Ovary (tissue), 9 donors: ENCODE data around the gene NOD2. TPM values are rescaled to one million over a fixed set of nuclear protein-coding genes. Genes with fewer than 3 reads are reported as not detected.

Experiments used
- DNase-seq, 5 donors: peaks; one replicate each; pipeline ENCODE4 v3.0.0-alpha.2; 2019 to 2020
- H3K27ac ChIP-seq, 2 donors: fragments of 200-600 bp; one replicate each; pipeline versions ENCODE4 v1.5.1 to v1.8.0; 2019 to 2022
- H3K27me3 ChIP-seq: fragments of 200-600 bp; one replicate; pipeline ENCODE4 v1.8.0; 2022
- H3K36me3 ChIP-seq: fragments of 200-600 bp; sonication (generic); one replicate; pipeline ENCODE4 v1.5.1; 2019
- H3K4me1 ChIP-seq: one replicate; pipeline ENCODE4 v1.8.1; 2013; ENCODE audit warnings: mild to moderate bottlenecking, moderate library complexity; ENCODE audit not compliant: insufficient read depth
- H3K4me3 ChIP-seq: fragments of 200-600 bp; sonication (generic); one replicate; pipeline ENCODE4 v1.5.1; 2017
- H3K9me3 ChIP-seq, 2 donors: fragments of 200-600 bp in 1 of 2; sonication (generic) in 1 of 2; one replicate each; pipeline versions ENCODE4 v1.5.1 to v1.8.1; 2013 to 2019; ENCODE audit warnings: mild to moderate bottlenecking in 1 of 2, moderate library complexity in 1 of 2
- CTCF ChIP-seq, 3 donors: fragments of 450-650 bp in 2 of 3; fragments of 200-600 bp in 1 of 3; IDR thresholded peaks; one replicate each; pipeline versions ENCODE4 v1.5.1 to v1.8.0; 2016 to 2022; ENCODE audit warnings: antibody characterized with exemption in 3 of 3, mild to moderate bottlenecking in 1 of 3
- EP300 ChIP-seq: sonication (generic); formaldehyde crosslinking; IDR thresholded peaks from one replicate; pipeline ENCODE4 v1.6.1; 2017; ENCODE audit warnings: antibody characterized with exemption
- POLR2A ChIP-seq: fragments of 450-650 bp; IDR thresholded peaks from one replicate; pipeline ENCODE4 v1.6.1; 2017; ENCODE audit warnings: antibody characterized with exemption, mild to moderate bottlenecking, moderate library complexity
- WGBS, 3 donors: extraction: QIAGEN DNeasy Blood & Tissue Kit in 1 of 3; methylation state at CpG; one replicate each; pipeline versions ENCODE4 v1.1.5 to v1.1.7; 2013 to 2017; 5-methylcytosine and 5-hydroxymethylcytosine counted together
- intact Hi-C, 4 donors: fragments of 100-400 bp; cut with DNase I; formaldehyde crosslinking; loops; one replicate each; pipeline versions ENCODE4 v1.11.0 to v1.15.1; 2022 to 2023
- polyA plus RNA-seq, 2 donors: library from polyadenylated mRNA; stranded (reverse); fragments of 200-250 nt in 1 of 2; fragments of 350-450 nt in 1 of 2; fragmentation: Illumina TruSeq in 1 of 2; extraction: RNeasy Lipid Tissue Mini Kit (QIAGEN cat#74804) in 1 of 2; gene quantifications; one replicate each; pipeline ENCODE4 v1.2.3, GENCODE V29; 2013 to 2014
- total RNA-seq, 7 donors: library from RNA; depleted of rRNA in 2 of 7; stranded (reverse); fragments of >200 nt in 2 of 7; fragmentation: NEBNext Ultra II Directional in 3 of 7; extraction: Animal tissue kit (Norgen Biotek cat#: 25700) in 3 of 7; gene quantifications; one replicate each; pipeline versions ENCODE4 v1.1.0 to v1.2.4, GENCODE V29; 2016 to 2023
- donor health status: DM: no; HTN: no; CAD: no; lungs with moderate emphysema.
- donor health status: DM: no; HTN: no; CAD: no.
- donor health status: Bipolar disorder and iron deficiency.
- donor health status: DM: yes; HTN: yes; CAD: no.
- donor health status: DM: no; HTN: no; CAD: no.
- donor health status: DM: yes; HTN: yes; CAD: no.

The NOD2 gene
- total and polyA plus RNA-seq, 9 donors = 0.53 to 1.5 (median 1.1) TPM

- Histone ChIP-seq H3K4me3 (no peak overlapping the region), H3K4me1 (peaks cover 1% of the 10 kb centered on the region), H3K36me3 (no peaks in the 10 kb centered on the region), H3K9me3 (no peaks in the 10 kb centered on the region), H3K27me3 (no peaks in the 10 kb centered on the region), H3K27ac (no peak overlapping the region)
- intact Hi-C loops = loop anchor here (5.0 to 10.0 kb wide), 5 partner anchors 119 to 1143 kb away; partner anchors contain the start of genes CNEP1R1 (in 1 of the 4) and NKD1 (in 1 of the 4)
- no peak for TF ChIP-seq EP300
- no peak for TF ChIP-seq CTCF (IDR thresholded peaks at IDR 0.05)
- no peak for TF ChIP-seq POLR2A
- DNase-seq = no peak
- 86 to 95% (median 86%) methylated on average over 5 of the region's 5 CpGs for WGBS, 3 donors
Measured at GRCh38 chr16:50664270-50664669, 29.1 kb upstream of the NOD2 start.

- DNase-seq = peak; percentile 74 to 88 (median 85)
- H3K4me3 ChIP-seq = peak overlapping the region; percentile 38
- peak; percentile 60 to 82 (median 63) for TF ChIP-seq CTCF (IDR thresholded peaks at IDR 0.05)
- TF ChIP-seq POLR2A = no peak
- TF ChIP-seq EP300 = no peak
- 19 to 24% (median 20%) methylated on average over 40 of the region's 40 CpGs for WGBS, 3 donors
- H3K9me3 ChIP-seq = no peaks in the 10 kb centered on the region
- no peaks in the 10 kb centered on the region for H3K27me3 ChIP-seq
- H3K4me1 ChIP-seq = peaks cover 1% of the 10 kb centered on the region
- H3K36me3 ChIP-seq = no peaks in the 10 kb centered on the region
- peak overlapping the region in 1 of 2 donors; percentile 55 for H3K27ac ChIP-seq
- intact Hi-C loops = loop anchor here (5.0 to 10.0 kb wide), 5 partner anchors 121 to 641 kb away; partner anchors contain the start of genes CNEP1R1 (in 1 of the 4) and NKD1 (in 1 of the 4)
Measured at GRCh38 chr16:50665128-50665878, 28.1 kb upstream of the NOD2 start.

- DNase-seq = no peak
- peaks cover 1% of the 10 kb centered on the region for H3K4me1 ChIP-seq
- 85 to 89% (median 88%) methylated on average over 9 of the region's 9 CpGs for WGBS, 3 donors
- no peaks in the 10 kb centered on the region for H3K27me3 ChIP-seq
- no peak overlapping the region for H3K4me3 ChIP-seq
- TF ChIP-seq CTCF (IDR thresholded peaks at IDR 0.05) = no peak
- no peaks in the 10 kb centered on the region for H3K9me3 ChIP-seq
- H3K27ac ChIP-seq = no peak overlapping the region
- intact Hi-C loops = loop anchor here (5.0 to 10.0 kb wide), 5 partner anchors 122 to 642 kb away; partner anchors contain the start of genes CNEP1R1 (in 1 of the 4) and NKD1 (in 1 of the 4)
- H3K36me3 ChIP-seq = no peaks in the 10 kb centered on the region
Measured at GRCh38 chr16:50666658-50667496, 26.5 kb upstream of the NOD2 start.

- Histone ChIP-seq H3K4me3 (no peak overlapping the region), H3K27ac (no peak overlapping the region), H3K4me1 (peaks cover 1% of the 10 kb centered on the region), H3K27me3 (no peaks in the 10 kb centered on the region), H3K9me3 (no peaks in the 10 kb centered on the region), H3K36me3 (no peaks in the 10 kb centered on the region)
- intact Hi-C loops = loop anchor here (5.0 to 10.0 kb wide), 5 partner anchors 123 to 643 kb away; partner anchors contain the start of genes CNEP1R1 (in 1 of the 4) and NKD1 (in 1 of the 4)
- no peak for TF ChIP-seq CTCF (IDR thresholded peaks at IDR 0.05)
- no peak for TF ChIP-seq EP300
- no peak for TF ChIP-seq POLR2A
- WGBS, 3 donors = 89 to 91% (median 89%) methylated on average over 21 of the region's 21 CpGs
- DNase-seq = no peak
Measured at GRCh38 chr16:50667497-50668367, 25.7 kb upstream of the NOD2 start.
